GM21619 (cell line): ENCODE measurements around the gene HSPA12B.

Source experiments
- ATAC-seq: cut with Tn5 transposase; IDR thresholded peaks from one replicate; pipeline ENCODE4 v1.9.1; 2021; ENCODE audit not compliant: unreplicated experiment

The HSPA12B gene

GRCh38 chr20:3763671-3764601, 31.5 kb downstream of the HSPA12B start:
- ATAC-seq: no peak

- ATAC-seq: no peak
Measured at GRCh38 chr20:3764659-3765058, 32.2 kb downstream of the HSPA12B start.

GRCh38 chr20:3765171-3765882, 32.8 kb downstream of the HSPA12B start:
- ATAC-seq: no peak

- ATAC-seq: no peak
Measured at GRCh38 chr20:3766422-3767109, 34.1 kb downstream of the HSPA12B start.

GRCh38 chr20:3767110-3767426, 34.6 kb downstream of the HSPA12B start:
- ATAC-seq: peak; percentile 10

GRCh38 chr20:3767427-3768341, 35.2 kb downstream of the HSPA12B start, which contains the start of gene ADISSP:
Gene ADISSP (minus strand): TSS chr20:3767753. CDS start chr20:3760100, 7,653 bp downstream.
- ATAC-seq: peak; percentile 92

- peak; percentile 29 for ATAC-seq
Measured at GRCh38 chr20:3768342-3769130, 36.1 kb downstream of the HSPA12B start.

- ATAC-seq: no peak
Measured at GRCh38 chr20:3771552-3772058, 39.1 kb downstream of the HSPA12B start.

- no peak for ATAC-seq
Measured at GRCh38 chr20:3775457-3776108, 43.1 kb downstream of the HSPA12B start.

- ATAC-seq: no peak
Measured at GRCh38 chr20:3777381-3777715, 44.9 kb downstream of the HSPA12B start.

- no peak for ATAC-seq
Measured at GRCh38 chr20:3777716-3778629, 45.5 kb downstream of the HSPA12B start.

GRCh38 chr20:3778976-3779375, 46.5 kb downstream of the HSPA12B start:
- ATAC-seq: no peak

- no peak for ATAC-seq
Measured at GRCh38 chr20:3781153-3781910, 48.8 kb downstream of the HSPA12B start, which contains the start of gene SPEF1. Gene SPEF1 (minus strand): TSS chr20:3781448. CDS start chr20:3781287, 161 bp downstream.

- ATAC-seq: no peak
Measured at GRCh38 chr20:3782597-3782996, 50.1 kb downstream of the HSPA12B start.

GRCh38 chr20:3783068-3783489, 50.6 kb downstream of the HSPA12B start:
- ATAC-seq: no peak

GRCh38 chr20:3783511-3784195, 51.2 kb downstream of the HSPA12B start:
- ATAC-seq: no peak
